DND-41 (cell line): Measurements from ENCODE around the gene EPB41L4B.

Experiments used
- ATAC-seq: fragments of 200-7000 bp; cut with Tn5 transposase; 3 replicates; pipeline ENCODE4 v1.9.1; 2021; ENCODE audit warnings: low read depth; ENCODE audit not compliant: insufficient read depth
- DNase-seq: peaks from one replicate; pipeline ENCODE4 v3.0.0-alpha.2; 2020
- H2AFZ ChIP-seq: 2 replicates; pipeline ENCODE4 v1.6.0; 2012; ENCODE audit warnings: low read depth, low read length
- H3K27ac ChIP-seq: 2 replicates; pipeline ENCODE4 v1.5.1; 2012; ENCODE audit warnings: low read length, inconsistent platforms
- H3K27me3 ChIP-seq: fragments of 200-600 bp; sonication (generic); 2 replicates; pipeline ENCODE4 v1.6.0; 2012; ENCODE audit warnings: low read length, mild to moderate bottlenecking, inconsistent platforms; ENCODE audit not compliant: insufficient read depth, poor library complexity
- H3K36me3 ChIP-seq: 2 replicates; pipeline ENCODE4 v1.5.1; 2012; ENCODE audit warnings: low read length, inconsistent platforms; ENCODE audit not compliant: insufficient read depth
- H3K4me1 ChIP-seq: 2 replicates; pipeline ENCODE4 v1.5.1; 2012; ENCODE audit warnings: mild to moderate bottlenecking, low read length; ENCODE audit not compliant: insufficient read depth
- H3K4me2 ChIP-seq: 2 replicates; pipeline ENCODE4 v1.6.0; 2012; ENCODE audit warnings: mild to moderate bottlenecking, moderate library complexity, low read length, inconsistent platforms; ENCODE audit not compliant: insufficient read depth
- H3K4me3 ChIP-seq, 2 experiments: fragments of 200-600 bp in 1 of 2; shearing (Covaris generic) in 1 of 2; 2 replicates each; pipeline ENCODE4 v1.5.1; 2012 to 2016; ENCODE audit warnings: inconsistent platforms in 2 of 2, low read length in 2 of 2, mild to moderate bottlenecking in 2 of 2, low read depth in 1 of 2, moderate library complexity in 1 of 2
- H3K79me2 ChIP-seq: 2 replicates; pipeline ENCODE4 v1.6.0; 2012; ENCODE audit warnings: low read length, inconsistent platforms; ENCODE audit not compliant: insufficient read depth
- H3K9ac ChIP-seq: 2 replicates; pipeline ENCODE4 v1.6.0; 2012; ENCODE audit warnings: low read depth, mild to moderate bottlenecking, inconsistent platforms, low read length, moderate library complexity
- H3K9me3 ChIP-seq: 2 replicates; pipeline ENCODE4 v1.5.1; 2012; ENCODE audit warnings: low read length, moderate library complexity, mild to moderate bottlenecking, inconsistent platforms; ENCODE audit not compliant: insufficient read depth, severe bottlenecking
- H4K20me1 ChIP-seq: 2 replicates; pipeline ENCODE4 v1.6.0; 2012; ENCODE audit warnings: low read length; ENCODE audit not compliant: insufficient read depth
- EZH2 ChIP-seq: IDR thresholded peaks from 3 replicates; pipeline ENCODE4 v1.6.1; 2012; ENCODE audit warnings: borderline replicate concordance, low read depth, mild to moderate bottlenecking, moderate library complexity, low read length, inconsistent platforms; ENCODE audit not compliant: severe bottlenecking
- TF ChIP-seq, protein P1 (sequence below): IDR thresholded peaks from 2 replicates; pipeline ENCODE4 v1.5.1; 2012; ENCODE audit warnings: borderline replicate concordance, low read length, moderate library complexity, mild to moderate bottlenecking; ENCODE audit not compliant: poor library complexity, severe bottlenecking; ENCODE audit errors: extremely low read depth

The EPB41L4B gene

GRCh38 chr9:109309282-109309681 lies 11.6 kb downstream of the EPB41L4B start:
- no peaks in the 10 kb centered on the region for H3K4me1 ChIP-seq
- no peaks in the 10 kb centered on the region for H4K20me1 ChIP-seq
- peaks cover 18% of the 10 kb centered on the region for H3K27me3 ChIP-seq
- H3K9me3 ChIP-seq, result no peaks in the 10 kb centered on the region
- ATAC-seq, result no peak
- TF ChIP-seq, protein P1, sequence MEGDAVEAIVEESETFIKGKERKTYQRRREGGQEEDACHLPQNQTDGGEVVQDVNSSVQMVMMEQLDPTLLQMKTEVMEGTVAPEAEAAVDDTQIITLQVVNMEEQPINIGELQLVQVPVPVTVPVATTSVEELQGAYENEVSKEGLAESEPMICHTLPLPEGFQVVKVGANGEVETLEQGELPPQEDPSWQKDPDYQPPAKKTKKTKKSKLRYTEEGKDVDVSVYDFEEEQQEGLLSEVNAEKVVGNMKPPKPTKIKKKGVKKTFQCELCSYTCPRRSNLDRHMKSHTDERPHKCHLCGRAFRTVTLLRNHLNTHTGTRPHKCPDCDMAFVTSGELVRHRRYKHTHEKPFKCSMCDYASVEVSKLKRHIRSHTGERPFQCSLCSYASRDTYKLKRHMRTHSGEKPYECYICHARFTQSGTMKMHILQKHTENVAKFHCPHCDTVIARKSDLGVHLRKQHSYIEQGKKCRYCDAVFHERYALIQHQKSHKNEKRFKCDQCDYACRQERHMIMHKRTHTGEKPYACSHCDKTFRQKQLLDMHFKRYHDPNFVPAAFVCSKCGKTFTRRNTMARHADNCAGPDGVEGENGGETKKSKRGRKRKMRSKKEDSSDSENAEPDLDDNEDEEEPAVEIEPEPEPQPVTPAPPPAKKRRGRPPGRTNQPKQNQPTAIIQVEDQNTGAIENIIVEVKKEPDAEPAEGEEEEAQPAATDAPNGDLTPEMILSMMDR, result no peak
- TF ChIP-seq EZH2, result no peak
- H3K36me3 ChIP-seq, result no peaks in the 10 kb centered on the region
- H3K79me2 ChIP-seq, result no peaks in the 10 kb centered on the region
- no peak overlapping the region for H3K9ac ChIP-seq
- H3K27ac ChIP-seq, result no peak overlapping the region
- H3K4me3 ChIP-seq, result no peak overlapping the region
- no peak for DNase-seq
- no peak overlapping the region for H2AFZ ChIP-seq
- H3K4me2 ChIP-seq, result no peak overlapping the region

- no peak for DNase-seq
- H4K20me1 ChIP-seq, result no peaks in the 10 kb centered on the region
- no peak overlapping the region for H3K9ac ChIP-seq
- H3K4me3 ChIP-seq, result no peak overlapping the region
- no peak for ATAC-seq
- no peak overlapping the region for H3K4me2 ChIP-seq
- H3K9me3 ChIP-seq, result no peaks in the 10 kb centered on the region
- H3K36me3 ChIP-seq, result no peaks in the 10 kb centered on the region
- H2AFZ ChIP-seq, result no peak overlapping the region
- peaks cover 15% of the 10 kb centered on the region for H3K27me3 ChIP-seq
- no peaks in the 10 kb centered on the region for H3K79me2 ChIP-seq
- no peaks in the 10 kb centered on the region for H3K4me1 ChIP-seq
- TF ChIP-seq, protein P1, result no peak
- TF ChIP-seq EZH2, result no peak
- H3K27ac ChIP-seq, result no peak overlapping the region
Measured at GRCh38 chr9:109307380-109308240, 13.2 kb downstream of the EPB41L4B start.

GRCh38 chr9:109305801-109306200 lies 15.1 kb downstream of the EPB41L4B start:
- H3K4me3 ChIP-seq, result no peak overlapping the region
- no peaks in the 10 kb centered on the region for H3K36me3 ChIP-seq
- no peaks in the 10 kb centered on the region for H3K9me3 ChIP-seq
- no peaks in the 10 kb centered on the region for H4K20me1 ChIP-seq
- DNase-seq (no peak), ATAC-seq (no peak)
- TF ChIP-seq, protein P1, result no peak
- TF ChIP-seq EZH2, result no peak
- peaks cover 12% of the 10 kb centered on the region for H3K27me3 ChIP-seq
- no peak overlapping the region for H3K27ac ChIP-seq
- H3K79me2 ChIP-seq, result no peaks in the 10 kb centered on the region
- no peak overlapping the region for H2AFZ ChIP-seq
- H3K9ac ChIP-seq, result no peak overlapping the region
- H3K4me1 ChIP-seq, result no peaks in the 10 kb centered on the region
- no peak overlapping the region for H3K4me2 ChIP-seq

DNA sequence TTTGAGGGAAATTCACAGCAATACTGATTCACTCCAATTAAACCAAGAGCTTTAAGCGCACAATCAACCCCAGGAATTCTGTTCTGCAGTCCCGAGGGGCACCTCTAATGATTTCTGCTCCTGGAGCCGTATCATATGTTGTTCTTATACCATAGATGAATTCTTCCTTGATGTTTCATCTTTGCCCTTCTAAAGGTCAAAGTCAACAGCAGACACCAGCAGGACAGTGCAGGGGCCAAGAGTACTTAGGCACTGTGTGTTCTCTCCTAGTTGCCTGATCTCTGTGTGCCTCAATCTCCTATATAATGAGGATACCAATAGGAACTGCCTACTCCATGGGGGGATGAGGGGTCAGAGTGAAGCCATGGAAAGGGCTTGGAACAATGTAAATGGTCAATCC lies 16.5 kb downstream of the EPB41L4B start:
- Histone ChIP-seq H3K36me3 (no peaks in the 10 kb centered on the region), H3K27me3 (peaks cover 12% of the 10 kb centered on the region), H3K4me1 (no peaks in the 10 kb centered on the region), H3K9me3 (no peaks in the 10 kb centered on the region), H3K27ac (no peak overlapping the region), H2AFZ (no peak overlapping the region), H3K79me2 (no peaks in the 10 kb centered on the region), H3K4me2 (no peak overlapping the region), H3K4me3 (no peak overlapping the region), H3K9ac (no peak overlapping the region), H4K20me1 (no peaks in the 10 kb centered on the region)
- ATAC-seq, result no peak
- no peak for TF ChIP-seq EZH2
- TF ChIP-seq, protein P1, result no peak
- DNase-seq, result no peak
